NCI-H82 treated with DMSO at 0.1 percent for 48 hours (cell line): ENCODE results near the gene BMPR1B.
"Not testable (repeated sequence)": the region's sequence is repeated elsewhere in the genome, so short reads cannot be mapped to it uniquely, and the experiment has no call there.

Source experiments
- DNase-seq: peaks from one replicate; lab custom pipeline; 2025; ENCODE audit not compliant: unreplicated experiment; lab: John Stamatoyannopoulos, UW

BMPR1B gene

GRCh38 chr4:95020521-95020920, 262.8 kb downstream of the BMPR1B start:
- no peak for DNase-seq

- no peak for DNase-seq
Observed at GRCh38 chr4:95021099-95021498, 263.3 kb downstream of the BMPR1B start.

- no peak for DNase-seq
Observed at GRCh38 chr4:95023110-95023509, 265.4 kb downstream of the BMPR1B start.

- DNase-seq = no peak
Observed at GRCh38 chr4:95027905-95028618, 270.3 kb downstream of the BMPR1B start.

- no peak for DNase-seq
Observed at GRCh38 chr4:95038791-95039190, 281.0 kb downstream of the BMPR1B start.

- DNase-seq = no peak
Observed at GRCh38 chr4:95044324-95044837, 286.6 kb downstream of the BMPR1B start.

GRCh38 chr4:95045429-95045828, 287.7 kb downstream of the BMPR1B start:
- no peak for DNase-seq

- no peak for DNase-seq
Observed at GRCh38 chr4:95048296-95048695, 290.5 kb downstream of the BMPR1B start.

GRCh38 chr4:95049551-95050233, 291.9 kb downstream of the BMPR1B start:
- DNase-seq = no peak

- DNase-seq = no peak
Observed at GRCh38 chr4:95050980-95051701, 293.4 kb downstream of the BMPR1B start.

GRCh38 chr4:95051702-95052020, 293.9 kb downstream of the BMPR1B start:
- DNase-seq = no peak

GRCh38 chr4:95058991-95059390, 301.2 kb downstream of the BMPR1B start:
- no peak for DNase-seq

- no peak for DNase-seq
Observed at GRCh38 chr4:95059663-95060062, 301.9 kb downstream of the BMPR1B start.

GRCh38 chr4:95061220-95061619, 303.5 kb downstream of the BMPR1B start:
- no peak for DNase-seq

GRCh38 chr4:95061801-95062200, 304.0 kb downstream of the BMPR1B start:
- DNase-seq = not testable (repeated sequence)

GRCh38 chr4:95066050-95066449, 308.3 kb downstream of the BMPR1B start:
- no peak for DNase-seq

- no peak for DNase-seq
Observed at GRCh38 chr4:95068401-95068800, 310.6 kb downstream of the BMPR1B start.

GRCh38 chr4:95068818-95069478, 311.2 kb downstream of the BMPR1B start:
- DNase-seq = no peak

- DNase-seq = no peak
Observed at GRCh38 chr4:95071851-95072250, 314.1 kb downstream of the BMPR1B start.

- DNase-seq = no peak
Observed at GRCh38 chr4:95073646-95074045, 315.9 kb downstream of the BMPR1B start.

GRCh38 chr4:95077864-95078263, 320.1 kb downstream of the BMPR1B start:
- no peak for DNase-seq
